Stimulated activated CD4-positive, alpha-beta T cell treated with anti-CD3 and anti-CD28 coated beads, Interleukin-12 subunit alpha, Interleukin-12 subunit beta, amount 100 ng/mL, for 48 hours (primary cell): ENCODE data around the gene MAP3K5.

Source experiments
- DNase-seq, 3 donors: peaks; one replicate each; pipeline ENCODE4 v3.0.0-alpha.2; 2020; ENCODE audit warnings: low read depth in 2 of 3, low spot score in 1 of 3

The MAP3K5 gene

GRCh38 chr6:136751991-136752390 lies 40.3 kb downstream of the MAP3K5 start:
- no peak for DNase-seq

DNA sequence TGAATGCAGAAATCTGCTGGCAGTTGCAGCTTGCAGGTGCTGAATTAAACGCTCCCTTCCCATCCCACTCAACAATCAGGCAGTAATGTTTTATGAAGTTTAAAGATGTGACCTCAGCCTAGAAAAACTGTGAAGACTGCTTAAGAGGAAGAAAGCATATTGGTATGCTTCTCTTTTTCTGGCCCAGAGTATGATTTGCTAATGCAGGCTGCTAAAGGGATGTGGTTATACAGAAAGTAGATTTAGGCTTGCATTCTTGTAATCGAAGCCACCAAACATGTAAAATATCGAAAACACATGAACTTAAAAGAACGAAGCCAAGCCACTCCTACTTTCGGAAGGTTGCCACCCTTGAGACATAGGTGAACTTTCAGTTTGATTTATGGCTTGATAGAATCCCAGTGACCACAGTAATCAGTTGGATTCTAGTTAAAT lies 40.7 kb downstream of the MAP3K5 start:
- DNase-seq = no peak

GRCh38 chr6:136750696-136751521 lies 41.4 kb downstream of the MAP3K5 start:
- DNase-seq = no peak

DNA sequence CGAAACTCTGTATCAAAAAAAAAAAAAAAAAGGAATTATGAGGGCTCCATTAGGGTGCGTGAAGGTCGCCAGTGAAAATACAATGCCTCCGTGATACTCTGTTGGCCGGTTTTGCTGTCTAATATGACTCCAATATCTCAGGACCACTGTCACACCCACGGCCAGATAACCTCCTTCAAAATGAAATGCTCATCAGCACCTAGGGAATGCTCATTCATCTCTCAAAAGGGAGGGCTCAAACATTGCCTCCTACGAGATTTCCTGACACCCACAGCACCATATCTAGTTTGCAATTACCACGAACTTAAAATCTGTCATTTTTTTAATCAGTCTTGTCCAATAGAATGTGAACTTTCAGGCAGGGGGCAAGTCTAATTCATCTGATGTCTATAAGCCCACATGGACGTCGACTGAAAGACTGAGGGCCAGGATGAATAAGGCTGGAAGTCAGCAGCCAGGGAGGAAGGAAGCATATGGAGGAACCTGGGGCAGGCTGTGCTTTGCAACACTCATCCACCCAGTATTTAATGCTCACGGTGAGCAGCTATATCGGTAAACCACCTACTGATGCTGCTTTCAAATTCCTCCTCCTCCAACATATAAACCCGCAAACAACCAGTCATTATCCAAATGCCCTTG lies 42.8 kb downstream of the MAP3K5 start:
- DNase-seq = no peak

DNA sequence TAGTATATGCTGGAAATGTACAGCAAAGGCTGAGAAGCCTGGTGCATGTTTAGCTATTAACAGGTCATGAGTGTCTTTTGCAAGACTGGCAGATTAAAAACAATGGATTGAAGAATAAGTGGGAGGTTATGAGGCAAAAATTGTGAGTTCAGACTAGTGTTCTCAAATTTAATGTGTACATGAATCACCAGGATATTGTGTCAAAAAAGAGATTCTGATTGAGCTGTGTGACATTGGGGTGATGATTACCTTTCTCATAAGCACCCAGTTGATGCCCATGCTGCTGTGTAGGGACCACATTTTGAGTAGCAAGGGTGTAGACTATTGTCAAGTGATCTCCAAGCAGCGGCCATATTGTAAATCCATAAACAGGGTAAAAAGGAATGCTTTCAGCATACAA lies 44.8 kb downstream of the MAP3K5 start:
- DNase-seq = no peak

- DNase-seq = no peak
These were observed 47.0 kb downstream of the MAP3K5 start for GRCh38 chr6:136745300-136745699.

GRCh38 chr6:136744889-136745288 lies 47.4 kb downstream of the MAP3K5 start:
- DNase-seq = no peak

GRCh38 chr6:136742125-136742524 lies 50.2 kb downstream of the MAP3K5 start:
- DNase-seq = no peak

DNA sequence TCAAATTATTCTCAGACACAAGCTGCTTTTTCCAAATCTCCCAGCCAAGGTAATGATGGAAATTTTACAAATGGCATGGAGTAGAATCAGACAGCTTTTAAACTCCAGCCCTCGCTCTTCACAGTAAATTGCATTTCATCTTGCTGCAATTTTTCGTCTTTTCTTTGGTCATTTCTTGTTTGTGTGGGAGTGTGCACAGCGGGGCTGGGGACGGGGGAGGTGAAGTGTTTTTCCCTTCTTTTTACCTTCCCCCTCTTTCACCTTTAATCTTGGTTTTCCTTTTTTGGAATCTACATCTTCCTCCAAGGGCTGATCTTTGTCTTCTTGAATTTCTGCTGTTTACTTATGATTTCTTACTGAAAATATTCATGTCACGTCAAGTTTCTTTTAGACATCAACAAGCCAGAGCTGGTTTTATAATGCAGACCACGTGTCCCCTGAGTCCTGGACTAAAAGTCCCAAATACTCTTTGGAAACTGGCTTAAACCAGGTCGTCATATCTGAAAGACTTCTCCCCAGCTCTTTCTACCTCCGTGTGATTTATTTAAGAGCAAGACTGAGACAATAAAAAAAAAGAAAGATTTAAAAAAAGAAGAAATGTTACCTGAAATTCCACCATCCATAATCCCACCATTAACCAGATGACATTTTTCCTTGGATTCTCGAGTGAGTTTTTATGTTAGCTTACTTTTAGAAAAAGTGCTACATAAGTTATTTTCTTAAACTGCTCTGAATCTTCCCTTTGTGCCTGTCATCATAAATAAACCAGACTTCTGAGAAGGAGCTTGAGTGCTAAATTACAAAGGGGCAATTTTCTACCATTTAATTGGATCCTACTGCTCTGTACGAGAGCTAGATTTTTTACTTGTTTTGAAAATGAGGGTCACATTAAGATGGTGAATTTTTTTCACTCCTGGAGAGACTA lies 52.0 kb downstream of the MAP3K5 start:
- no peak for DNase-seq

- DNase-seq = no peak
These were observed 52.8 kb downstream of the MAP3K5 start for GRCh38 chr6:136739501-136739900.

DNA sequence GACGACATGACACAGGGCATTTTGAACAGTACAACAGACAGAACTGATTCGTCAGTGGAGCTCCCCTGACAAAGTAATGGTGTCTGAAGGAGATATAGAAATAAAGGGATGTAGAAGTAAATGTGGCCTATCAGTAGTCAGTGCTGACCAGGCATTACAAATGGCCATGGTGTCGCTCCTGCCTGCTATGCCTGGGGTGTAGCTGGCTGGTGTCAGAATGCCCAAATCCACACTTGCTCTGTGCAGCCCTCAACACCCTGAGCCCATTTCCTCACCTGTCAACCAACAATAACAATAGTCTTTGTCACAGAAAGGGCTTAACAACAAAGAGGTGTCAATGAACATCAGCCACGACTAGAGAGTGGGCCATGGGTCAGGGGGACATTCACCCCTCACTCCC lies 53.2 kb downstream of the MAP3K5 start:
- DNase-seq = no peak

- no peak for DNase-seq
These were observed 53.6 kb downstream of the MAP3K5 start for GRCh38 chr6:136738692-136739057.

- no peak for DNase-seq
These were observed 54.2 kb downstream of the MAP3K5 start for GRCh38 chr6:136737871-136738691.

GRCh38 chr6:136737374-136737844 lies 54.9 kb downstream of the MAP3K5 start:
- DNase-seq = no peak

- no peak for DNase-seq
These were observed 55.9 kb downstream of the MAP3K5 start for GRCh38 chr6:136736281-136736960.

DNA sequence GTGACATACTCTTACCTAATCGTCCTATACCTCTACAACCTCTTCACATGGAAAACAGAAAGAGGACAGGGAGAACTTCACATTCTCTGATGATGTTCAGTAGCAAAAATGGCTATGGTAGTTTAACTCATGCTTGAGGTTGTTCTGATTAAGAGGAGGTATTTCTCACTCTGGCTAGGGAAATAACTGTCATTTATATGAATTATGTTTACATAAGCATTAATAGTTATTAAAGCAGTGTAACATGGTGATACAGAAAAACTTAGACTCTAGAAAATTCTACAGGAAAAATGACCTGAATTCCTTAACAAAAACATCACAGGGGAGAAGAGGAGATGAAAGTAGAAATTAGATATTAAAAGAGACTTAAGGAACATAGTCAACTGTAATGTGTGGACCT lies 57.3 kb downstream of the MAP3K5 start:
- no peak for DNase-seq

DNA sequence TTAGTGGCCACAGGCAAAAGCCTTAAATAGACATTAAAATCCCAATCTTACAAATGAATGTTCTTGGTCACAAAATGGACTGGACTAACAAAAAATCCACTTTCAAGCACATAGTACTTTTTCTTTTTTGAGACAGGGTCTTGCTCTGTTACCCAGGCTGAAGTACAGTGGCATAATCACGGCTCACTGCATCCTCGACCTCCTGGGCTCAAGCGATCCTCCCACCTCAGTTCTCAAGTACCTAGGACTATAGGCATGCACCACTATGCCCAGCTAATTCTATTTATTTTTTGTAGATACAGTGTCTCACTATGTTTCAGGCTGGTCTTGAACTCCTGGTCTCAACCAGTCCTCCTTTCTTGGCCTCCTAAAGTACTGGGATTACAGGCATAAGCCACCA lies 59.4 kb downstream of the MAP3K5 start:
- DNase-seq = no peak

- DNase-seq = no peak
These were observed 62.4 kb downstream of the MAP3K5 start for GRCh38 chr6:136729832-136730231.

- no peak for DNase-seq
These were observed 63.2 kb downstream of the MAP3K5 start for GRCh38 chr6:136728976-136729515.
